GM12872 (cell line): ENCODE results near the gene NDUFB4.

ENCODE experiments used
- TF ChIP-seq, protein P1 (sequence below): IDR thresholded peaks from 3 replicates; pipeline ENCODE4 v1.5.1; 2011; ENCODE audit warnings: low read depth, mild to moderate bottlenecking, low read length, moderate library complexity; ENCODE audit not compliant: insufficient read depth

NDUFB4 gene

DNA sequence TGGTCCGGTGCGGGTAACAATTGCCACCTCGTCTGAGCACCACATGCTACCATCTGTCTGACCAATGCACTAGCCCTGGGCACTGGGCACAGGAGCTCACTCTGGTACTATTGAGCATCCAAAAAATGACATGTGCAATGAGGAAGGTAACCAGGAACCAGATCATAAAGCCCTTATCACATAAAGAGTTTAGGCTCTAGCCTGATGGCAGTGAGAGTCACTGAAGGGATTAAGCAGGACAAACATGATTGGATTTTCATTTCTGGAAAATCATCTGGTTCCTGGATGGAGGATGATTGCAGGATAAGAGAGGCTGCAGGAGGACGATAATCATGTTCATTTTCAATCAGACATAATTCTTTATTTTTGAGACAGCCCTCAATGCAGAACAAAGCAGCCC is 12.4 kb downstream of the NDUFB4 start:
- TF ChIP-seq, protein P1, sequence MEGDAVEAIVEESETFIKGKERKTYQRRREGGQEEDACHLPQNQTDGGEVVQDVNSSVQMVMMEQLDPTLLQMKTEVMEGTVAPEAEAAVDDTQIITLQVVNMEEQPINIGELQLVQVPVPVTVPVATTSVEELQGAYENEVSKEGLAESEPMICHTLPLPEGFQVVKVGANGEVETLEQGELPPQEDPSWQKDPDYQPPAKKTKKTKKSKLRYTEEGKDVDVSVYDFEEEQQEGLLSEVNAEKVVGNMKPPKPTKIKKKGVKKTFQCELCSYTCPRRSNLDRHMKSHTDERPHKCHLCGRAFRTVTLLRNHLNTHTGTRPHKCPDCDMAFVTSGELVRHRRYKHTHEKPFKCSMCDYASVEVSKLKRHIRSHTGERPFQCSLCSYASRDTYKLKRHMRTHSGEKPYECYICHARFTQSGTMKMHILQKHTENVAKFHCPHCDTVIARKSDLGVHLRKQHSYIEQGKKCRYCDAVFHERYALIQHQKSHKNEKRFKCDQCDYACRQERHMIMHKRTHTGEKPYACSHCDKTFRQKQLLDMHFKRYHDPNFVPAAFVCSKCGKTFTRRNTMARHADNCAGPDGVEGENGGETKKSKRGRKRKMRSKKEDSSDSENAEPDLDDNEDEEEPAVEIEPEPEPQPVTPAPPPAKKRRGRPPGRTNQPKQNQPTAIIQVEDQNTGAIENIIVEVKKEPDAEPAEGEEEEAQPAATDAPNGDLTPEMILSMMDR, result no peak

DNA sequence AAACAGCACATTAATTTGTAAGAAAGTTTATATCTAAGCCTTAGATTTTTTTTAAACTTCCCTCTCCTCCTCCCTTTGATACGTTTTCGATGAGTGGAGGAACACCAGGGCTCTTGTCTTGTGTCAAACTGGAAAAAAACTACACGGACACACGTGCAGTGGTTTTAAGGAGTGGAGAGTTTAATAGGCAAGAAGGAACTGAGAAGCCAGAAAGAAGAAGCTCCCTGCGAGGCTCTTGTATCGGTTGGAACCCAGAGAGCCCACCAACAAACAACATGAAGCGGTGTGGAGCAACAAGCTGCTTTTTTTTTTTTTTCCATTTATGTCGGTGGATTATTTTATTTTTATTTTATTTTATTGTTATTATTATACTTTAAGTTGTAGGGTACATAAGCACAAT is 18.6 kb downstream of the NDUFB4 start:
- TF ChIP-seq, protein P1, result no peak

DNA sequence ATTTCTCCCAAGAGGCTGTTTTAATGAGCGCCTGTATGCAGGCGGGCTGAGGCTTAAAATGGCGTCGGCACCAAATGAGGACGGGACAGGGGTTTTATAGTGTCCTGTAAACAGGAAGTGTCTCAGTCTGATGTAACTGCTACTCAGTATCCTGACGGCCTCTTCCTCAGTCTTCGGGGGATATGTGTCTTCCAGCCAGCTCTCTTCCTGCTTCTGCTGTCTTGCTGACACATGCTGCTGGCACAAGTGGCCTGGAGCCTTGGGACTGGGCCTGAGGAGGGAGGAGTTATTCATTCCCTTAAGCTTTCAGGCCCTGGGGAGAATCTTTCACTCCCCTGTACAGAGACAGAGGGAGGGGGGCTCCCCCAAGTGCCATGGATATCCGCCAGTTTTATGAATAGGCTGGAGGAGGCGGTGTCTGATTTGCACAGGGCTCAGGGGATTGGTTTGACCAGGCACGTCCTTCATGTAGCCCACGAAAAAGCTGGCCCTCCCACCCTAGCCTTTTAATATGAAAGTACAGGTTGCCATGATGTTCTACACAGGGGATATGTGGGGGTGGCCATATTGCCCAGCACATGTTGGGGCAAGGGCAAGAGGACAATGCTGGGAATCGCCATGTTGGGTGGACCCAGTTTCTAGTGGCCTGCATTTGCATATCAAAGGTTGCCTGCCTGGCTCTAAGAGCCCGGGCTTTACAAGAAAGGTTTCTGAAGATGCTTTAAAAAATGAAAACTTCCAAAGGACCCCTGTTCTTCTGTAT is 19.9 kb downstream of the NDUFB4 start:
- TF ChIP-seq, protein P1, result no peak

DNA sequence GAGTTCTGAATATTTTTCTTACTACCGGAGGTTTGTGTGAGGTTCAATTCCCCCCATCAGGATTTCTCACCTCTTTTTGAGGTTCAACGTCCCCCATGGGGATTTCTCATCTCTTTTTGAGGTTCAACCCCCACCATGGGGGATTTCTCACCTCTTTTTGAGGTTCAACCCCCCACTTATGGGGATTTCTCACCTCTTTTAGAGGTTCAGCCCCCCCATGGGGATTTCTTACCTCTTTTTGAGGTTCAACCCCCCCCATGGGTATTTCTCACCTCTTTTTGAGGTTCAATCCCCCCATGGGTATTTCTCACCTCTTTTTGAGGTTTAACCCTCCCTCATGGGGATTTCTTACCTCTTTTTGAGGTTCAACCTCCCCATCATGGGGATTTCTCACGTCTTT is 26.3 kb downstream of the NDUFB4 start:
- TF ChIP-seq, protein P1, result no peak

DNA sequence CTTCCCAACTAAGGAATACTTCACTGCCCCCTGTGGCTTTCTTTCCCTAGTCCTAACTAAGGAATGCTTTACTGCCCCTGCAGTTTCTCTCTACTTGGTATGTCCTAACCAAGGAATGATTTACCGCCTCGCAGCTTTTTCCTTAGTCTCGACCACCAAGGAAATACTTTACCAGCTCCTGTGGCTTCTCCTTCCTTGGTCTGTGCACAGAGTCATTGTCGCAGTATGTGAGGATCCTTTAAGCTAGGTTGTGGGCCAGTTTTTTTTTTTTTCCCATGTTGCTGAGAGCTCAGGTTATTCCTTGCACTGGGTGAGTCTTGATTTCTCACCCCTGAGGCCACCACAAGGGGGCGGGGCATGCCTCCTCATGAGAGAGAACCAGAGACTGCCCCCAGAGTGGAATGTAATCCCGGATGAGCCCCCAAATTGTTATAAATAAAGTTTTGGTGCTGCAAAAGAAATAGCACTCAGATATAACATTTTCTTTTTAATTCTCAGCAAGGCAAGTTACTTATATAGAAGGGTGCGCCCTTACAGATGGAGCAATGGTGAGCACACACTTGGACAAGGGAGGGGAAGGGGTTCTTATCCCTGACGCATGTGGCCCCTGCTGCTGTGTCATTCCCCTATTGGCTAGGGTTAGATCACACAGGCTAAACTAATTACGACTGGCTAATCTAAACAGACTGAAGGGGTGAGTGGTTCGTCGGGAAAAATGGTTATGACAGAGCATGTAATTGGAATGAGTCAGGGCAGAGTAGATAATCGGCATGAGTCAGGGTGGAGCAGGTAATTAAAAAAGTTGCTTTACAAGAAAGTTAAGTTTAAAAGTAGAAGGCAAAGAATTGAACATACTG is 27.0 kb downstream of the NDUFB4 start:
- TF ChIP-seq, protein P1, result peak; percentile 22; the same call in 1 of the 3 replicates

DNA sequence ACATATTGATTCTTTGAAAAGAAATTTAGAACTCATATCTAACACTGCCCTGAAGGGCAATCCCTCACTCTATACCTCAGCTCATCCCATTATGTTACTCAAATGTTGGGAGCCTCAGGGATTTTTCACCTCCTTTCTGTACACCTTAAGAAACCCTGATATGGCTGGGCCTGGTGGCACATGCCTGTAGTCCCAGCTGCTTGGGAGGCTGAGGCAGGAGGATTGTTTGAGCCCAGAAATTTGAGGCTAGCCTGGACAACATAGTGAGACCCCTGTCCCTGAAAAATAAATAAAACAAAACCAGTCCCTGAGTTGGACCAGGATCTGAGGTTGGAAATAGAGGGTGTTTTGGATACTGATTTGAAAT is 27.6 kb downstream of the NDUFB4 start:
- TF ChIP-seq, protein P1, result no peak

DNA sequence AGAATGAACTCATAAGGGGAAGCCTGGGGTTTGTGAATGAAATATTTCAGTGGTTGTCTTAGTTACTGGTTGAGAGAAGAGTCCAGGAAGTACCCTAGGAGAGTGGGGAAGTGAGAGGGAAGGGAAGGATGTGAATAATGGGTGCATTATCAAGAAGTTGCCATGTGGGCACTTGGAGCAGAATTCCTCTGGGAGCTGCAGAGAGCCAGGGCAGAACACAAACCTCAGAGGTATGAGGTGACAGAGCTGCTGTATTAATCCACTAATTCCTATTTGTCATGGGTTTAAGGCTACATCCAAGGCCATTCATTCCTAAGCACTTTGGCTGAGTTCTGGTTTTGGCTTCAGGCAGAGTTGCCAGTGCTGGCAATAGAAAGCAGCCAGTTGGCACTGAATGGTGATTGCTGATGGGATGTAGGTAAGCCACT is 29.0 kb downstream of the NDUFB4 start:
- TF ChIP-seq, protein P1, result no peak
